Spleen (tissue), 11 donors: ENCODE results near the gene SFXN5. TPM values are rescaled to one million over a fixed set of nuclear protein-coding genes. Genes with fewer than 3 reads are reported as not detected.

ENCODE experiments used
- DNase-seq: peaks from one replicate; pipeline ENCODE4 v3.0.0-alpha.2; 2020
- H3K27ac ChIP-seq, 8 donors: fragments of 200-600 bp; sonication (generic) in 7 of 8; 1 replicate in 4 of 8; 2 replicates in 4 of 8; pipeline versions ENCODE4 v1.5.0 to v1.8.0; 2016 to 2021; ENCODE audit warnings: inconsistent platforms in 4 of 8, mild to moderate bottlenecking in 4 of 8, moderate library complexity in 1 of 8
- H3K27me3 ChIP-seq, 7 donors: fragments of 200-600 bp; sonication (generic) in 6 of 7; replicated peaks in 1 of 7; 1 replicate in 4 of 7; 2 replicates in 3 of 7; pipeline versions ENCODE4 v1.5.0 to v1.8.0; 2016 to 2021; ENCODE audit warnings: inconsistent platforms in 3 of 7, mild to moderate bottlenecking in 1 of 7
- H3K36me3 ChIP-seq, 6 donors: fragments of 200-600 bp; sonication (generic) in 5 of 6; 1 replicate in 4 of 6; 2 replicates in 2 of 6; pipeline versions ENCODE4 v1.5.0 to v1.8.0; 2016 to 2021; ENCODE audit warnings: inconsistent platforms in 2 of 6
- H3K4me1 ChIP-seq, 6 donors: fragments of 200-600 bp; sonication (generic) in 5 of 6; 1 replicate in 3 of 6; 2 replicates in 3 of 6; pipeline versions ENCODE4 v1.5.0 to v1.8.0; 2016 to 2021; ENCODE audit warnings: inconsistent platforms in 3 of 6
- H3K4me3 ChIP-seq, 8 donors: fragments of 200-600 bp; sonication (generic) in 7 of 8; 1 replicate in 4 of 8; 2 replicates in 4 of 8; pipeline versions ENCODE4 v1.5.0 to v1.8.0; 2016 to 2021; ENCODE audit warnings: inconsistent platforms in 4 of 8, mild to moderate bottlenecking in 4 of 8, moderate library complexity in 2 of 8
- H3K9me3 ChIP-seq, 8 donors: fragments of 200-600 bp; sonication (generic) in 7 of 8; 1 replicate in 4 of 8; 2 replicates in 4 of 8; pipeline versions ENCODE4 v1.5.0 to v1.8.0; 2016 to 2021; ENCODE audit warnings: inconsistent platforms in 4 of 8
- POLR2A ChIP-seq, 3 donors: fragments of 450-650 bp; IDR thresholded peaks; one replicate each; pipeline ENCODE4 v1.5.1; 2017; ENCODE audit warnings: antibody characterized with exemption in 3 of 3, mild to moderate bottlenecking in 1 of 3
- POLR2AphosphoS5 ChIP-seq, 3 donors: sonication (generic); formaldehyde crosslinking; IDR thresholded peaks; one replicate each; pipeline ENCODE4 v1.5.1; 2017; ENCODE audit warnings: antibody characterized with exemption in 3 of 3
- WGBS, 5 donors: extraction: QIAGEN DNeasy Blood & Tissue Kit in 3 of 5; methylation state at CpG; one replicate each; pipeline versions ENCODE4 v1.1.5 to v1.1.7; 2013 to 2018; 5-methylcytosine and 5-hydroxymethylcytosine counted together
- intact Hi-C: fragments of 100-400 bp; cut with DNase I; formaldehyde crosslinking; loops from one replicate; pipeline ENCODE4 v1.15.0; 2023; ENCODE audit warnings: low total_unique reads
- polyA plus RNA-seq, 3 donors: library from polyadenylated mRNA; stranded (reverse); fragments of 200-250 nt; gene quantifications; one replicate each; pipeline ENCODE4 v1.2.1, GENCODE V29; 2013
- total RNA-seq, 7 donors: library from RNA; depleted of rRNA in 3 of 7; stranded (reverse); fragments of >200 nt in 3 of 7; fragmentation: NEBNext Ultra II Directional in 4 of 7; extraction: Animal tissue kit (Norgen Biotek cat#: 25700) in 4 of 7; gene quantifications; one replicate each; pipeline versions ENCODE4 v1.1.0 to v1.2.1, GENCODE V29; 2016 to 2021
- TF ChIP-seq, protein P1 (sequence below), 11 experiments: fragments of 200-600 bp in 7 of 11; fragments of 450-650 bp in 4 of 11; sonication (generic) in 4 of 11; IDR thresholded peaks in 8 of 11; conservative IDR thresholded peaks in 3 of 11; 1 replicate in 7 of 11; 2 replicates in 4 of 11; pipeline versions ENCODE4 v1.4.0 to v1.8.0; 2016 to 2021; ENCODE audit warnings: antibody characterized with exemption in 11 of 11, inconsistent platforms in 4 of 11, mild to moderate bottlenecking in 1 of 11
- donor health status: healthy with polysubstance abuse.
- donor health status: DM: no; HTN: no; CAD: no; lungs with moderate emphysema.
- donor health status: DM: no; HTN: no; CAD: no.
- donor health status: Bipolar disorder and iron deficiency.
- donor health status: healthy.
- donor health status: DM: no; HTN: no; CAD: no.
- donor health status: DM: yes; HTN: yes; CAD: no.

SFXN5 gene
- total and polyA plus RNA-seq, 10 donors = 2.6 to 41.4 (median 22.9) TPM

DNA sequence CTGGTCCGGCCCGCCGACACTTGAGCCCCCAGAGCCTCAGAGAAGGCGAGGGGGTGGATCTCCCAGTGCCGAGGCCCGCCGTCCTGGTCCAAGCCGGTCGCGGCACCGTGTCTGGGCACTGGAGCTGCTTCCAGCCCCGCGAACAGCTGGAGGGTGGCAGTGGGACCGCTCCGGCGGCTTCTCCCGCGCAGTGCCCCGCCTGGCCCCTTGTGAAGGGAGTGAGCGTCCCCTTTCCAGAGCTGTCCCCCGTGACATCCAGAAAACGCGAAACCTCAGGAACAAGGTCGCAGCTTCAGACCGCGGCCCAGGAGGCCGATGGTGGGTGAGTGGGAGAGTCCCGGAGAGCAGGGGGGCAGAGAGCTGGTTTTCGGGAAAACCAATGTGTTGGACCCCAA is 154.8 kb downstream of the SFXN5 start:
- intact Hi-C loops = no loop called here
- peak overlapping the region; percentile 18 to 68 (median 46) for H3K4me3 ChIP-seq
- H3K36me3 ChIP-seq = no peaks in the 10 kb centered on the region
- no peak for DNase-seq
- TF ChIP-seq, protein P1, sequence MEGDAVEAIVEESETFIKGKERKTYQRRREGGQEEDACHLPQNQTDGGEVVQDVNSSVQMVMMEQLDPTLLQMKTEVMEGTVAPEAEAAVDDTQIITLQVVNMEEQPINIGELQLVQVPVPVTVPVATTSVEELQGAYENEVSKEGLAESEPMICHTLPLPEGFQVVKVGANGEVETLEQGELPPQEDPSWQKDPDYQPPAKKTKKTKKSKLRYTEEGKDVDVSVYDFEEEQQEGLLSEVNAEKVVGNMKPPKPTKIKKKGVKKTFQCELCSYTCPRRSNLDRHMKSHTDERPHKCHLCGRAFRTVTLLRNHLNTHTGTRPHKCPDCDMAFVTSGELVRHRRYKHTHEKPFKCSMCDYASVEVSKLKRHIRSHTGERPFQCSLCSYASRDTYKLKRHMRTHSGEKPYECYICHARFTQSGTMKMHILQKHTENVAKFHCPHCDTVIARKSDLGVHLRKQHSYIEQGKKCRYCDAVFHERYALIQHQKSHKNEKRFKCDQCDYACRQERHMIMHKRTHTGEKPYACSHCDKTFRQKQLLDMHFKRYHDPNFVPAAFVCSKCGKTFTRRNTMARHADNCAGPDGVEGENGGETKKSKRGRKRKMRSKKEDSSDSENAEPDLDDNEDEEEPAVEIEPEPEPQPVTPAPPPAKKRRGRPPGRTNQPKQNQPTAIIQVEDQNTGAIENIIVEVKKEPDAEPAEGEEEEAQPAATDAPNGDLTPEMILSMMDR (IDR thresholded peaks at IDR 0.05 in 8 of 11, conservative IDR thresholded peaks at IDR 0.05 in 3 of 11) = no peak
- TF ChIP-seq POLR2A (IDR thresholded peaks at IDR 0.05) (no peak), POLR2AphosphoS5 (IDR thresholded peaks at IDR 0.05) (no peak)
- no peaks in the 10 kb centered on the region for H3K9me3 ChIP-seq
- H3K27ac ChIP-seq = no peak overlapping the region
- WGBS, 5 donors = 0 to 4% (median 2%) methylated on average over 8 to 29 of the region's 29 CpGs
- H3K4me1 ChIP-seq = peaks cover 35 to 65% (median 61%) of the 10 kb centered on the region in 6 donors
- H3K27me3 ChIP-seq = peaks cover 30 to 100% (median 100%) of the 10 kb centered on the region in 7 donors

DNA sequence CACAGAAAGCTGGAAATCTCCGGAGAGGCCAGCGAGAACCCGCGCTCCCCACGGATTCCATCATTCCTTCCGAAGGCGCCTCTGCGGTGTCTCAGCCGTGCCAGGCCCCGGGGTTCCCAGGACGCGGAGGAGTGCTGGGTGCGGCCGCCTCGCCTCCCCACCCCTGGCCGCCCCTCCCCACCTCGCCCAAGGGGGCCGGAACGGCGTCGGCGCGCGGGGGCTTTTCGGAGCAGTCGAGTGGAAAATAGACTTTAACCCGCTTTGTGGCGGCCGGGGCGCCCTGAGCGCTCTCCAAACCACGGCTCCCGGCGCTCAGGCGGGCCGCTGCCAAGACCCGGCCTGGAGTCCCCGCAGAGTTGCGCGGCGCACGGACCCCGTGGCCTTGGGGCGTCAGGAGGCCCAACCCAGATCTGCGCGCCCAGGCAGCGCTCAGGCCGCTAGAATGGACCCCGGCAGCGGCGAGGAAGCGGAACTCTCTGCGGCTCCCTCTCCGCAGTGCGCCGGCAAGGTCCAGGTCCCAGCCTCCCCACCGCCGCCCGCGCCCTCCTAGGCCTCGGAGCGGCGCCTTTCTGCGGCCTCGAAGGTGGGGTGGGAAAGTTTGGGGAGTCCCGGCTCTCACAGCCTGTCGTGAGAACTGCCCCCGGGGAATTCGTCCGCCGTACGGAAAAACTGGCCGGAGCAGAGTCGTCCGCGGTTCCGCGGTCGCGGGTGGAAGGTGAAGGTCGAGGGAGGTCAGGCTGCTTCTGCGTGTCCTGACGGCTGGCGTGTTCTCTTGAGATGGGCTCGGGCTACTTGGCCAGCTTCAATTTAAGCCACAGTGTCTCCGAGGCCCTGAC is 155.4 kb downstream of the SFXN5 start:
- Histone ChIP-seq H3K27me3 (peaks cover 30 to 100% (median 100%) of the 10 kb centered on the region in 7 donors), H3K27ac (no peak overlapping the region), H3K4me1 (peaks cover 35 to 65% (median 61%) of the 10 kb centered on the region in 6 donors), H3K9me3 (no peaks in the 10 kb centered on the region), H3K4me3 (peak overlapping the region; percentile 16 to 68 (median 46)), H3K36me3 (no peaks in the 10 kb centered on the region)
- WGBS, 5 donors = 1 to 2% (median 1%) methylated on average over 35 to 86 of the region's 86 CpGs
- peak; percentile 78 for DNase-seq
- intact Hi-C loops = no loop called here
- TF ChIP-seq, protein P1 (IDR thresholded peaks at IDR 0.05 in 8 of 11, conservative IDR thresholded peaks at IDR 0.05 in 3 of 11) = peak in 1 of 11 experiments; percentile 12
- TF ChIP-seq POLR2AphosphoS5 (IDR thresholded peaks at IDR 0.05) = peak in 1 of 3 donors; percentile 31
- no peak for TF ChIP-seq POLR2A (IDR thresholded peaks at IDR 0.05)

DNA sequence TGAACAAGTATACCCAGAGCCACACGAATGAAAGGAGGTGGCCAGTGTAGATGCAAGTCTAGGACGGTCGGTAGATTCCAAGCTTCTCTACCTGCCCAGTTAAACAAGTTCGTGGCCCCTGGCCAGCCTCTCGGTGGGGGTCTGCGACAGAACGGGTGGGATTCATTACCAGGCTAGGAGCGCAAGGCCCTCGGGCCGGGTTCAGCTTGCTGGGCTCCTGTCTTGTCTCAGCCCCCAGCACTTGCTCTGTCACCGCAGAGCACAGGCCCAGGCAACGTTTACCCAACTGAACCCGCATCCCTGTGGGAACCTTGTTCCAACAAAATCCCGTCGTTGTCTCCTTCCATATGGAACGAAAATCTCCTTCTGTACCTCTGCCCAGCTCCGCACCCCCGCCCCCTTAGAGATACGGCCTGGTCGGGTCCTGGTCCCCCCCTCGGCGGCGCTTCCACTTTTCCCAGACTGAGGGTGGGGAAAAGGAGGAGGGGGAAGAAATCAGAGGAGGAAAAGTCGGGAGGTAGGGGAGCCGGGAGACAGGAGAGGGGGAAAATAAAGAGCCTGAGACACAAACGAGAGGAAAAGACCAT is 156.1 kb downstream of the SFXN5 start:
- H3K36me3 ChIP-seq = no peaks in the 10 kb centered on the region
- WGBS, 5 donors = 5 to 7% (median 6%) methylated on average over 23 to 26 of the region's 26 CpGs
- no peak for DNase-seq
- TF ChIP-seq, protein P1 (IDR thresholded peaks at IDR 0.05 in 8 of 11, conservative IDR thresholded peaks at IDR 0.05 in 3 of 11) = no peak
- TF ChIP-seq POLR2A (IDR thresholded peaks at IDR 0.05) = no peak
- H3K4me1 ChIP-seq = peaks cover 30 to 58% (median 54%) of the 10 kb centered on the region in 6 donors
- no peaks in the 10 kb centered on the region for H3K9me3 ChIP-seq
- peak overlapping the region in 6 of 8 donors; percentile 39 to 68 (median 48) for H3K4me3 ChIP-seq
- intact Hi-C loops = no loop called here
- H3K27me3 ChIP-seq = peaks cover 30 to 100% (median 99%) of the 10 kb centered on the region in 7 donors
- H3K27ac ChIP-seq = no peak overlapping the region
